Mesendoderm (in vitro differentiated cells): ENCODE measurements around the gene PLXNC1. TPM values are rescaled to one million over a fixed set of nuclear protein-coding genes. Genes with fewer than 3 reads are reported as not detected.

ENCODE experiments used
- DNase-seq: peaks from one replicate; pipeline ENCODE4 v3.0.0; 2013
- H2AK5ac ChIP-seq: 2 replicates; pipeline ENCODE4 v1.6.1; 2013; ENCODE audit warnings: low read length, inconsistent platforms
- H2BK120ac ChIP-seq: 2 replicates; pipeline ENCODE4 v1.6.1; 2013; ENCODE audit warnings: low read depth, mild to moderate bottlenecking, low read length, moderate library complexity, mixed read lengths
- H2BK15ac ChIP-seq: replicated peaks from 2 replicates; pipeline ENCODE4 v1.6.1; 2013; ENCODE audit warnings: low read depth, mild to moderate bottlenecking, moderate library complexity
- H2BK5ac ChIP-seq: 2 replicates; pipeline ENCODE4 v1.6.1; 2013; ENCODE audit warnings: low read length, inconsistent platforms
- H3K18ac ChIP-seq: 2 replicates; pipeline ENCODE4 v1.6.1; 2013; ENCODE audit warnings: mild to moderate bottlenecking, low read length, mixed read lengths
- H3K23ac ChIP-seq: one replicate; pipeline ENCODE4 v1.6.1; 2013; ENCODE audit warnings: low read length
- H3K27ac ChIP-seq: 2 replicates; pipeline ENCODE4 v1.5.1; 2013; ENCODE audit warnings: low read depth, mild to moderate bottlenecking, inconsistent platforms, low read length, moderate library complexity
- H3K27me3 ChIP-seq: 2 replicates; pipeline ENCODE4 v1.6.1; 2013; ENCODE audit warnings: low read length, control low read depth, mild to moderate bottlenecking, inconsistent platforms; ENCODE audit not compliant: insufficient read depth, poor library complexity
- H3K36me3 ChIP-seq: 2 replicates; pipeline ENCODE4 v1.6.1; 2013; ENCODE audit warnings: low read length, inconsistent platforms; ENCODE audit not compliant: control insufficient read depth, insufficient read depth
- H3K4ac ChIP-seq: one replicate; pipeline ENCODE4 v1.6.1; 2013; ENCODE audit warnings: low read depth, mild to moderate bottlenecking, low read length, moderate library complexity
- H3K4me1 ChIP-seq: 2 replicates; pipeline ENCODE4 v1.6.1; 2013; ENCODE audit warnings: low read depth, low read length, inconsistent platforms; ENCODE audit not compliant: control insufficient read depth
- H3K4me2 ChIP-seq: 2 replicates; pipeline ENCODE4 v1.6.1; 2013; ENCODE audit warnings: low read length
- H3K4me3 ChIP-seq: 2 replicates; pipeline ENCODE4 v1.5.1; 2013; ENCODE audit warnings: mild to moderate bottlenecking, low read length
- H3K56ac ChIP-seq: one replicate; pipeline ENCODE4 v1.6.1; 2013; ENCODE audit warnings: low read length
- H3K79me1 ChIP-seq: 2 replicates; pipeline ENCODE4 v1.6.1; 2013; ENCODE audit warnings: low read length, inconsistent platforms
- H3K79me2 ChIP-seq: 2 replicates; pipeline ENCODE4 v1.6.1; 2013; ENCODE audit warnings: mild to moderate bottlenecking, low read length; ENCODE audit not compliant: control insufficient read depth, insufficient read depth
- H3K9ac ChIP-seq: 2 replicates; pipeline ENCODE4 v1.6.1; 2013; ENCODE audit warnings: low read length, inconsistent platforms
- H4K5ac ChIP-seq: one replicate; pipeline ENCODE4 v1.6.1; 2013; ENCODE audit warnings: low read length
- H4K8ac ChIP-seq: one replicate; pipeline ENCODE4 v1.6.1; 2013; ENCODE audit warnings: low read depth, mild to moderate bottlenecking, control low read depth, low read length, moderate library complexity
- WGBS: extraction: QIAGEN DNeasy Blood & Tissue Kit; methylation state at CpG from one replicate; pipeline ENCODE4 v1.1.7; 2013; ENCODE audit warnings: low lambda C conversion rate, missing lambda C conversion rate; ENCODE audit not compliant: insufficient coverage; ENCODE audit errors: extremely low coverage; 5-methylcytosine and 5-hydroxymethylcytosine counted together
- polyA plus RNA-seq, 2 experiments: library from polyadenylated mRNA; stranded (reverse); fragments of 200-250 nt; gene quantifications; one replicate each; pipeline ENCODE4 v1.2.3, GENCODE V29; 2013

The PLXNC1 gene
- 0.79 TPM for polyA plus RNA-seq (2013, experiment 1 of 2)
- polyA plus RNA-seq (2013, experiment 2 of 2): 0.85 TPM

GRCh38 chr12:94147991-94148738, at the start of gene PLXNC1:
TSS of gene PLXNC1 (plus strand) at chr12:94148577. CDS start at chr12:94148972, 395 bp downstream.
- H2BK120ac ChIP-seq: no peak within 1 kb of the TSS
- peak within 1 kb of the TSS; percentile 16 for H3K18ac ChIP-seq
- no peak within 1 kb of the TSS for H2AK5ac ChIP-seq
- no peak within 1 kb of the TSS for H4K8ac ChIP-seq
- H3K79me2 ChIP-seq: no peaks in the 10 kb centered on the region
- H3K27ac ChIP-seq: no peak within 1 kb of the TSS
- no peak within 1 kb of the TSS for H3K23ac ChIP-seq
- WGBS: no CpG with 5 or more reads among the region's 75 CpGs
- H3K27me3 ChIP-seq: peaks cover 24% of the 10 kb centered on the region
- no peaks in the 10 kb centered on the region for H3K4me1 ChIP-seq
- H3K9ac ChIP-seq: peak within 1 kb of the TSS; percentile 66
- no peak within 1 kb of the TSS for H4K5ac ChIP-seq
- peak within 1 kb of the TSS; percentile 87 for H3K56ac ChIP-seq
- no peaks in the 10 kb centered on the region for H3K79me1 ChIP-seq
- no peaks in the 10 kb centered on the region for H3K36me3 ChIP-seq
- peak within 1 kb of the TSS; percentile 69 for H3K4me2 ChIP-seq
- no peak within 1 kb of the TSS for H2BK15ac ChIP-seq
- DNase-seq: peak; percentile 52
- H3K4ac ChIP-seq: no peak within 1 kb of the TSS
- H2BK5ac ChIP-seq: no peak within 1 kb of the TSS
- peak within 1 kb of the TSS; percentile 25 for H3K4me3 ChIP-seq

DNA sequence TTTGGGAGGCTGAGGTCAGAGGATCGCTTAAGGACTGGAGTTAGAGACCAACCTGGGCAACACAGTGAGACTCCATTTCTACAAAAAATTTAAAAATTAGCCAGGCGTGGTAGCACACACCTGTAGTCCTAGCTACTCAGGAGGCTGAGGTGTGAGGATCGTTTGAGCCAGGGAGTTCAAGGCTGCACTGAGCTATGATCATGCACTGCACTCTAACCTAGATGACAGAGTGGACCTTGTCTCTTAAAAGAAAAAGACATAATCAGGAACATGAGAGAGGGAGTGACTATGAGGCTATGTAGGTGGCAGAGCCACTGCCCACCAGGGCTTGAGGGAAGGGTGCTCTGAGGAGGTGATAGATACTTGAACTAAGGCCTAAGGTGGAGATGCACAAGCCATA, 49.2 kb upstream of the PLXNC1 start:
- Histone ChIP-seq H3K4me2 (no peak overlapping the region), H2BK5ac (no peak overlapping the region), H3K79me2 (no peaks in the 10 kb centered on the region), H3K9ac (no peak overlapping the region), H3K18ac (no peak overlapping the region), H3K27me3 (no peaks in the 10 kb centered on the region), H3K23ac (no peak overlapping the region), H2AK5ac (no peak overlapping the region), H3K27ac (no peak overlapping the region), H3K79me1 (no peaks in the 10 kb centered on the region), H2BK120ac (no peak overlapping the region), H2BK15ac (no peak overlapping the region), H3K4me3 (no peak overlapping the region), H3K4ac (peak overlapping the region; percentile 48), H3K4me1 (peaks cover 9% of the 10 kb centered on the region), H4K8ac (no peak overlapping the region), H3K56ac (no peak overlapping the region), H4K5ac (no peak overlapping the region), H3K36me3 (no peaks in the 10 kb centered on the region)
- no peak for DNase-seq
- no CpG with 5 or more reads among the region's 3 CpGs for WGBS

DNA sequence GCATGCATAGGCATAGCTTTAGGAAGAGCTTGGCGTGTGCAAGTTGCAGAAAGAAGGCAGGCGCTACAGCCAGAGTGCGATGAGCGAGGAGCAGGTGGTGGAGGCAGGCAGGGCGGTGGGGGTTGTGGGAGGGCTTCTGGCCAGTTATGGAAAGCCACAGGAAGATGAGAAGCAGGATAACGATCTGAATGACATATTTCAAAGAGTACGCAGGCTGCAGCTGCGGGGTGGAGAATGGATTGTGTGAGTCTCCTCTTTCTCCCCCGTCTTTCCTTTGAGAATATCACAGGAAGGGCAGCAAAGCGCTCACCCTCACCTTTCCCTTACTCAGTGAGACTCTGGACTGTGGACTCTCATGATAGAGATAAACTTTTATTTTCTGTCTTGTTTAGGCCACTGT, 48.7 kb upstream of the PLXNC1 start:
- Histone ChIP-seq H4K5ac (no peak overlapping the region), H3K4me2 (no peak overlapping the region), H2BK5ac (no peak overlapping the region), H2AK5ac (no peak overlapping the region), H3K27ac (no peak overlapping the region), H3K79me2 (no peaks in the 10 kb centered on the region), H3K56ac (peak overlapping the region; percentile 28), H3K9ac (no peak overlapping the region), H2BK15ac (no peak overlapping the region), H3K4me1 (peaks cover 9% of the 10 kb centered on the region), H2BK120ac (no peak overlapping the region), H3K4ac (no peak overlapping the region), H3K36me3 (no peaks in the 10 kb centered on the region), H4K8ac (no peak overlapping the region), H3K79me1 (no peaks in the 10 kb centered on the region), H3K27me3 (no peaks in the 10 kb centered on the region), H3K23ac (no peak overlapping the region), H3K4me3 (no peak overlapping the region), H3K18ac (no peak overlapping the region)
- peak; percentile 37 for DNase-seq
- WGBS: no CpG with 5 or more reads among the region's 10 CpGs

DNA sequence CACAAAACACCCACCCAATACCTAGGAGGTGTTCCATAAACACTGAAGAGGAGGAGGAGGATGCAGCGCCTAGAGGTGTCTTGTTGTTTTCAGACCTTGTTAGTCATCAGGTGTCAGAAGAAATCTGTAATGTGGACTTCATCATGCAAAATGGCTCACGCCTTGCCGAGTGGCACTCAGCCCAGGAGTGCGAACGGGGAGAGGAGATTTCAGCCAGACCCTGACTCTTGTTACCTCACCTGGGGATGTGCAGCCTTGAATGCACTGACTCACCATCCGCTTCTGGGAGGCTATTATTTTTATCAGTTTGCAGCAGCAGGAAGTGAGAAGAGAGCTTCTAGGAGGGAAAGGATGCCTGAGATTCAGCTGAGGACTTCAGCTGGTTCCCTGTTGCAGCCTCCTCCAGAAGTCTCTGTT, 48.2 kb upstream of the PLXNC1 start:
- no peak overlapping the region for H3K27ac ChIP-seq
- WGBS: no CpG with 5 or more reads among the region's 6 CpGs
- DNase-seq: peak; percentile 84

DNA sequence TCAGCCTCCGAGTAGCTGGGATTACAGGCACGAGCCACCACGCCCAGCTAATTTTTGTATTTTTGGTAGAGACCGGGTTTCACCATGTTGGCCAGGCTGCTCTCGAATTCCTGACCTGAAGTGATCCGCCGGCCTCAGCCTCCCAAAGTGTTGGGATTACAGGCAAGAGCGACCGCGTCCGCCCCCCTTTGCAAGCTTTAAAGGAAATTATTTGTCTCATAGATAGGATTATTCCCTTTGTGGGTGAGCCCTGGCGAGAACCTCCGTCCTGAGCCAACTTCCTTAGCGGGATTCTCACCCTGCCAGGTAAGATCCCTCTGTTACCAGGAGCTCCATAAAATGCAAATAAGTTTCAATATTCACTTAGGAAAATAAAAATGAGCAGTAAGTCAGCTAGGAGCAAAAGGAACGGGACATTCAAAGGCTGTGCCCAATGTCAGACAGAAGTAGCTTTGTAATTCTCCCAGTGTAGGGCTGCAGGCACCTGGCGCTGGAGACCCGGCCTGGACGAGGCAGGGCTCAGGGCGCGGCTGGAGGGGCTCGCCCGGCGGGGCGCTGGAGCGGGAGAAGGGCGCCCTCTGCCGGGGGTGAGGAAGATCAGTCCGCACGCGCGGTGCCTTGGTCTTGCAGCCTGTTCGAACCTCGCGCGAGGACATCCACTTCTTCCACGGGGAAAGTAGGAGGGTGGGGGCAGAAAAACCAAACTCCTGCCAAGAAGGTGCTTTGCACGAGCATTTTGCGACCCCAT, 47.2 kb upstream of the PLXNC1 start:
- Histone ChIP-seq H3K9ac (peak overlapping the region; percentile 81), H4K5ac (no peak overlapping the region), H3K4ac (no peak overlapping the region), H3K36me3 (no peaks in the 10 kb centered on the region), H2BK15ac (no peak overlapping the region), H3K56ac (peak overlapping the region; percentile 83), H2BK5ac (no peak overlapping the region), H3K79me2 (no peaks in the 10 kb centered on the region), H2BK120ac (no peak overlapping the region), H3K79me1 (no peaks in the 10 kb centered on the region), H3K18ac (peak overlapping the region; percentile 22), H3K4me1 (peaks cover 9% of the 10 kb centered on the region), H2AK5ac (no peak overlapping the region), H3K27ac (no peak overlapping the region), H3K4me3 (peak overlapping the region; percentile 54), H3K4me2 (peak overlapping the region; percentile 99), H3K27me3 (no peaks in the 10 kb centered on the region), H3K23ac (no peak overlapping the region), H4K8ac (no peak overlapping the region)
- WGBS: no CpG with 5 or more reads among the region's 38 CpGs
- peak; percentile 84 for DNase-seq

More for the DNA sequence above, 48.2 kb upstream of the PLXNC1 start:
- H2AK5ac ChIP-seq: no peak overlapping the region
- H3K36me3 ChIP-seq: no peaks in the 10 kb centered on the region
- no peak overlapping the region for H3K23ac ChIP-seq
- H2BK120ac ChIP-seq: no peak overlapping the region
- peak overlapping the region; percentile 12 for H4K5ac ChIP-seq
- no peak overlapping the region for H3K4me3 ChIP-seq
- no peak overlapping the region for H3K56ac ChIP-seq
- no peak overlapping the region for H3K4me2 ChIP-seq
- H3K18ac ChIP-seq: no peak overlapping the region
- H2BK15ac ChIP-seq: no peak overlapping the region
- no peaks in the 10 kb centered on the region for H3K79me2 ChIP-seq
- peaks cover 9% of the 10 kb centered on the region for H3K4me1 ChIP-seq
- H3K27me3 ChIP-seq: no peaks in the 10 kb centered on the region
- H4K8ac ChIP-seq: no peak overlapping the region
- no peaks in the 10 kb centered on the region for H3K79me1 ChIP-seq
- H3K9ac ChIP-seq: no peak overlapping the region
- no peak overlapping the region for H3K4ac ChIP-seq
- H2BK5ac ChIP-seq: peak overlapping the region; percentile 9
